OCI-LY1 (cell line): ENCODE measurements around the gene CD300E.

ENCODE experiments used
- CTCF ChIP-seq: fragments of 200-600 bp; sonication (generic), shearing (Covaris generic); IDR thresholded peaks from 2 replicates; pipeline ENCODE4 v1.5.1; 2017; ENCODE audit warnings: mild to moderate bottlenecking, antibody characterized with exemption, low read length, moderate library complexity, mixed read lengths
- EZH2 ChIP-seq: fragments of 200-600 bp; sonication (generic), shearing (Covaris generic); IDR thresholded peaks from 2 replicates; pipeline ENCODE4 v1.8.0; 2017; ENCODE audit warnings: borderline replicate concordance, mixed run types, mild to moderate bottlenecking, antibody characterized with exemption, low read length, moderate library complexity, mixed read lengths

DNA sequence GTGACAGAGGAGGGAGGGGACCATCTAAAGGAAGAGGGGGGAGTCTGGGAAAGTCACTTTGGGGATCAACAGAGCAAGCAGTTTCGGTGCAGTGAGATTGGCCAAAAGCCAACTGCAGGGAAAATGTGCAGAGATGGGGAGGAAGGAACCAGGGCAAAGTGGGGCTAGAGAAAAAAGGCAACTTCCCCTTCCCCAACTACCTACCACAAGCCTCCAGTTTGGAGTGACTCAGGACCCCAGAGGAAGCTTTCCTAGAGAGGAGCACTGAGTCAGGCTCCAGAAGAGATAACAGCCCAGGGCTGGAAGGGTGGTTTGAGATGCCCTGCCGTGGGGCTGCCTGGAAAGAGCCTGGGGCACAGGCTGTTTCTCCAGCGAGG lies 24.5 kb downstream of the CD300E start:
- TF ChIP-seq CTCF (no peak), EZH2 (no peak)
